COLO668 (cell line): Measurements from ENCODE around the gene ELF1.
"Not testable (repeated sequence)": the region's sequence is repeated elsewhere in the genome, so short reads cannot be mapped to it uniquely, and the experiment has no call there.

ENCODE experiments used
- DNase-seq: peaks from one replicate; lab custom pipeline; 2025; ENCODE audit not compliant: unreplicated experiment; lab: John Stamatoyannopoulos, UW

Gene ELF1

GRCh38 chr13:41042419-41042818 is 23.3 kb upstream of the ELF1 start:
- DNase-seq: not testable (repeated sequence)

- DNase-seq: no peak
Observed at GRCh38 chr13:41040584-41041334, 21.6 kb upstream of the ELF1 start.

- DNase-seq: no peak
Observed at GRCh38 chr13:41039746-41040145, 20.6 kb upstream of the ELF1 start.

GRCh38 chr13:41036557-41036956 is 17.4 kb upstream of the ELF1 start:
- DNase-seq: not testable (repeated sequence)

- DNase-seq: no peak
Observed at GRCh38 chr13:41034881-41035280, 15.8 kb upstream of the ELF1 start.

- no peak for DNase-seq
Observed at GRCh38 chr13:41034382-41034781, 15.3 kb upstream of the ELF1 start.

GRCh38 chr13:41032691-41033376 is 13.7 kb upstream of the ELF1 start:
- DNase-seq: no peak

- no peak for DNase-seq
Observed at GRCh38 chr13:41029629-41030028, 10.5 kb upstream of the ELF1 start.

- no peak for DNase-seq
Observed at GRCh38 chr13:41028051-41028450, 8.9 kb upstream of the ELF1 start.

GRCh38 chr13:41026788-41027187 is 7.7 kb upstream of the ELF1 start:
- DNase-seq: no peak

- peak; percentile 55 for DNase-seq
Observed at GRCh38 chr13:41025518-41025917, 6.4 kb upstream of the ELF1 start.

GRCh38 chr13:41019578-41020347 is 647 bp upstream of the ELF1 start:
- DNase-seq: no peak

GRCh38 chr13:41018602-41018948 is 541 bp downstream of the ELF1 start:
- DNase-seq: no peak

GRCh38 chr13:41017817-41018601 is 1.1 kb downstream of the ELF1 start:
- no peak for DNase-seq

GRCh38 chr13:41017159-41017558 is 2.0 kb downstream of the ELF1 start:
- no peak for DNase-seq

GRCh38 chr13:41015920-41016319 is 3.2 kb downstream of the ELF1 start:
- DNase-seq: no peak

- DNase-seq: no peak
Observed at GRCh38 chr13:41013835-41014234, 5.3 kb downstream of the ELF1 start.

GRCh38 chr13:41012536-41012935 is 6.6 kb downstream of the ELF1 start:
- DNase-seq: no peak

GRCh38 chr13:41011382-41011956 is 7.6 kb downstream of the ELF1 start:
- DNase-seq: no peak

GRCh38 chr13:41008349-41008980 is 10.7 kb downstream of the ELF1 start:
- DNase-seq: no peak
